Measurements from ENCODE around the gene COL7A1. TPM values are rescaled to one million over a fixed set of nuclear protein-coding genes. Genes with fewer than 3 reads are reported as not detected.
"Not testable (repeated sequence)": the region's sequence is repeated elsewhere in the genome, so short reads cannot be mapped to it uniquely, and the experiment has no call there.

COL7A1 gene
- polyA plus RNA-seq, 1 of the 3 experiments (the other 2 are of a cell fraction): 10.8 TPM

GRCh38 chr3:48532977-48533337 is 62.2 kb downstream of the COL7A1 start:
- no peaks in the 10 kb centered on the region for H3K4me1 ChIP-seq (ENCODE audit: control insufficient read depth in 1 of 2, insufficient read depth in 2 of 2, low read depth in 1 of 2, low read length in 1 of 2)

DNA sequence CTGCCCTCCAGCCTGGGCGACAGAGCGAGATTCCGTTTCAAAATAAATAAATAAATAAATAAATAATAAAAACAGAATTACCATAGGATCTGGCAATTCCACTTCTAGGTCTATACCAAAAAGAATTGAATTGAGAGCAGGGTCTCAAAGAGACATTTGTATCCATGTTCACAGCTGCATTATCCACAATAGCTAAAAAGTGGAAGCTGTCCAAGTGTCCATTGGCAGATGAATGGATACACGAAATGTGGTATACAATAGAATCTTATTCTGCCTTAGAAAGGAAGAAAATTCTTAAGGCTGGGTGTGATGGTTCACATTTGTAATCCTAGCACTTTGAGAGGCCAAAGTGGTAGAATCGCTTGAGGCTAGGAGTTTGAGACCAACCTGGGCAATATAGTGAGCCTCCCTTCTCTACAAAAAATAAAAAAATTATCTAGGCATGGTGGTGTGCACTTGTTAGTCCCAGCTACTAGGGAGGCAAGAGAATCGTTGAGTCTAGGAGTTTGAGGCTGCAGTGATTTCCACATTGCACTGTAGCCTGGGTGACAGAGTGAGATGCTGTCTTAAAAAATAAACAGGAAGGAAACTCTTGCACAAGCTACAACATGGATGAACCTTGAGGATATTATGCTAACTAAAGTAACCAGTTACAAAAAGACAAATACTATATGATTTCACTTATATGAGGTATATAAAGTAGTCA is 62.7 kb downstream of the COL7A1 start:
- no peaks in the 10 kb centered on the region for H3K27me3 ChIP-seq (ENCODE audit: insufficient read depth)
- H3K4me3 ChIP-seq (ENCODE audit: low read depth in 2 of 2, low read length in 1 of 2): no peak overlapping the region
- H3F3A ChIP-seq (replicated peaks; ENCODE audit: insufficient read depth): peaks cover 3% of the 10 kb centered on the region
- no peaks in the 10 kb centered on the region for H3K9me3 ChIP-seq
- peaks cover 0 to 18% of the 10 kb centered on the region in 2 experiments for H3K36me3 ChIP-seq (replicated peaks in 1 of 2; ENCODE audit: control insufficient read depth in 1 of 2, insufficient read depth in 2 of 2, low read length in 1 of 2)
- H3K79me2 ChIP-seq (ENCODE audit: insufficient read depth): no peaks in the 10 kb centered on the region
- no peak overlapping the region for H2AFZ ChIP-seq (ENCODE audit: low read depth)
- ChIA-PET POLR2A (no interaction called here), CTCF (interaction anchor here (0.7 to 1.7 kb wide), 4 partner anchors 16 to 96 kb away, joined by 3 to 7 read pairs (median 4); no protein-coding TSS in a partner anchor)
- H4K20me1 ChIP-seq (ENCODE audit: insufficient read depth): no peaks in the 10 kb centered on the region
- H3K9ac ChIP-seq: no peak overlapping the region
- H3K4me1 ChIP-seq (ENCODE audit: control insufficient read depth in 1 of 2, insufficient read depth in 2 of 2, low read depth in 1 of 2, low read length in 1 of 2): no peaks in the 10 kb centered on the region
- H3K9me2 ChIP-seq: no peaks in the 10 kb centered on the region
- DNase-seq: no peak
- no peak overlapping the region for H3K27ac ChIP-seq (ENCODE audit: low read depth in 2 of 2, low read length in 1 of 2)
- H3K4me2 ChIP-seq: no peak overlapping the region
- no peak for TF ChIP-seq POLR2AphosphoS5 (IDR thresholded peaks at IDR 0.05; ENCODE audit: low read depth, low read length)
- TF ChIP-seq TEAD4 (IDR thresholded peaks at IDR 0.05; ENCODE audit: borderline replicate concordance, insufficient read depth): no peak
- TF ChIP-seq SMC3 (IDR thresholded peaks at IDR 0.05; ENCODE audit: low read depth, low read length): no peak
- no peak for TF ChIP-seq FOXJ3 (CRISPR knock-in tag; IDR thresholded peaks at IDR 0.05)
- TF ChIP-seq MAX (IDR thresholded peaks at IDR 0.05; ENCODE audit: low read depth): no peak
- no peak for TF ChIP-seq FOSL2 (IDR thresholded peaks at IDR 0.05; ENCODE audit: borderline replicate concordance, low read depth)
- TF ChIP-seq, protein P1, sequence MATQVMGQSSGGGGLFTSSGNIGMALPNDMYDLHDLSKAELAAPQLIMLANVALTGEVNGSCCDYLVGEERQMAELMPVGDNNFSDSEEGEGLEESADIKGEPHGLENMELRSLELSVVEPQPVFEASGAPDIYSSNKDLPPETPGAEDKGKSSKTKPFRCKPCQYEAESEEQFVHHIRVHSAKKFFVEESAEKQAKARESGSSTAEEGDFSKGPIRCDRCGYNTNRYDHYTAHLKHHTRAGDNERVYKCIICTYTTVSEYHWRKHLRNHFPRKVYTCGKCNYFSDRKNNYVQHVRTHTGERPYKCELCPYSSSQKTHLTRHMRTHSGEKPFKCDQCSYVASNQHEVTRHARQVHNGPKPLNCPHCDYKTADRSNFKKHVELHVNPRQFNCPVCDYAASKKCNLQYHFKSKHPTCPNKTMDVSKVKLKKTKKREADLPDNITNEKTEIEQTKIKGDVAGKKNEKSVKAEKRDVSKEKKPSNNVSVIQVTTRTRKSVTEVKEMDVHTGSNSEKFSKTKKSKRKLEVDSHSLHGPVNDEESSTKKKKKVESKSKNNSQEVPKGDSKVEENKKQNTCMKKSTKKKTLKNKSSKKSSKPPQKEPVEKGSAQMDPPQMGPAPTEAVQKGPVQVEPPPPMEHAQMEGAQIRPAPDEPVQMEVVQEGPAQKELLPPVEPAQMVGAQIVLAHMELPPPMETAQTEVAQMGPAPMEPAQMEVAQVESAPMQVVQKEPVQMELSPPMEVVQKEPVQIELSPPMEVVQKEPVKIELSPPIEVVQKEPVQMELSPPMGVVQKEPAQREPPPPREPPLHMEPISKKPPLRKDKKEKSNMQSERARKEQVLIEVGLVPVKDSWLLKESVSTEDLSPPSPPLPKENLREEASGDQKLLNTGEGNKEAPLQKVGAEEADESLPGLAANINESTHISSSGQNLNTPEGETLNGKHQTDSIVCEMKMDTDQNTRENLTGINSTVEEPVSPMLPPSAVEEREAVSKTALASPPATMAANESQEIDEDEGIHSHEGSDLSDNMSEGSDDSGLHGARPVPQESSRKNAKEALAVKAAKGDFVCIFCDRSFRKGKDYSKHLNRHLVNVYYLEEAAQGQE (IDR thresholded peaks at IDR 0.05; ENCODE audit: low read depth, low read length): no peak
- TF ChIP-seq GABPA (IDR thresholded peaks at IDR 0.05; ENCODE audit: low read depth): no peak
- no peak for TF ChIP-seq RAD21 (IDR thresholded peaks at IDR 0.05; ENCODE audit: low read length)
- 94% methylated on average over 6 of the region's 6 CpGs for WGBS (ENCODE audit: low lambda C conversion rate)

More at GRCh38 chr3:48532977-48533337, 62.2 kb downstream of the COL7A1 start:
- WGBS (ENCODE audit: low lambda C conversion rate): 90% methylated on average over 2 of the region's 2 CpGs
- Histone ChIP-seq H3K4me3 (ENCODE audit: low read depth in 2 of 2, low read length in 1 of 2) (no peak overlapping the region), H3K9me2 (no peaks in the 10 kb centered on the region), H4K20me1 (ENCODE audit: insufficient read depth) (no peaks in the 10 kb centered on the region), H3K79me2 (ENCODE audit: insufficient read depth) (no peaks in the 10 kb centered on the region), H3K36me3 (replicated peaks in 1 of 2; ENCODE audit: control insufficient read depth in 1 of 2, insufficient read depth in 2 of 2, low read length in 1 of 2) (peaks cover 0 to 18% of the 10 kb centered on the region in 2 experiments), H3K9me3 (no peaks in the 10 kb centered on the region), H3F3A (replicated peaks; ENCODE audit: insufficient read depth) (peaks cover 3% of the 10 kb centered on the region), H3K27ac (ENCODE audit: low read depth in 2 of 2, low read length in 1 of 2) (no peak overlapping the region), H3K27me3 (ENCODE audit: insufficient read depth) (no peaks in the 10 kb centered on the region), H3K4me2 (no peak overlapping the region), H3K9ac (no peak overlapping the region), H2AFZ (ENCODE audit: low read depth) (no peak overlapping the region)
- ChIA-PET POLR2A (no interaction called here), CTCF (interaction anchor here (1.6 kb wide), 2 partner anchors 26 to 97 kb away, joined by 3 to 7 read pairs; no protein-coding TSS in a partner anchor)
- DNase-seq: no peak
- no peak for TF ChIP-seq EZH2phosphoT487 (IDR thresholded peaks at IDR 0.05; ENCODE audit: borderline replicate concordance, low read depth)
- no peak for TF ChIP-seq MXI1 (IDR thresholded peaks at IDR 0.05; ENCODE audit: low read depth, low read length)
- TF ChIP-seq MAX (IDR thresholded peaks at IDR 0.05; ENCODE audit: low read depth): no peak
- no peak for TF ChIP-seq ELF1 (IDR thresholded peaks at IDR 0.05)
- TF ChIP-seq GABPA (IDR thresholded peaks at IDR 0.05; ENCODE audit: low read depth): no peak
- TF ChIP-seq YY1 (IDR thresholded peaks at IDR 0.05; ENCODE audit: low read depth): no peak
- TF ChIP-seq USF2 (IDR thresholded peaks at IDR 0.05; ENCODE audit: borderline replicate concordance, low read depth, low read length): no peak

- H3K4me3 ChIP-seq (ENCODE audit: low read depth in 2 of 2, low read length in 1 of 2); H3K27ac ChIP-seq (ENCODE audit: low read depth in 2 of 2, low read length in 1 of 2); DNase-seq; H3K79me2 ChIP-seq (ENCODE audit: insufficient read depth); POLR2A ChIA-PET; H2AFZ ChIP-seq (ENCODE audit: low read depth); H3K9me2 ChIP-seq; H3K4me2 ChIP-seq; H3K4me1 ChIP-seq (ENCODE audit: control insufficient read depth in 1 of 2, insufficient read depth in 2 of 2, low read depth in 1 of 2, low read length in 1 of 2); H4K20me1 ChIP-seq (ENCODE audit: insufficient read depth); H3K27me3 ChIP-seq (ENCODE audit: insufficient read depth); H3K9ac ChIP-seq; H3K9me3 ChIP-seq; H3F3A ChIP-seq (replicated peaks; ENCODE audit: insufficient read depth): not testable (repeated sequence)
- 98% methylated on average over 4 of the region's 4 CpGs for WGBS (ENCODE audit: low lambda C conversion rate)
- CTCF ChIA-PET: interaction anchor here (0.6 to 1.7 kb wide), 4 partner anchors 17 to 119 kb away, joined by 3 to 5 read pairs (median 4); no protein-coding TSS in a partner anchor
- H3K36me3 ChIP-seq (replicated peaks in 1 of 2; ENCODE audit: control insufficient read depth in 1 of 2, insufficient read depth in 2 of 2, low read length in 1 of 2): peaks cover 0 to 21% of the 10 kb centered on the region in 2 experiments
These were observed 64.4 kb downstream of the COL7A1 start for GRCh38 chr3:48530701-48531100.

All from SK-N-SH (cell line).